ENCODE data around the gene MAGI1. TPM values are rescaled to one million over a fixed set of nuclear protein-coding genes. Genes with fewer than 3 reads are reported as not detected.

MAGI1 gene
- total and polyA plus RNA-seq, 2 experiments from 2014 or later, result 33.9 to 87.0 TPM

DNA sequence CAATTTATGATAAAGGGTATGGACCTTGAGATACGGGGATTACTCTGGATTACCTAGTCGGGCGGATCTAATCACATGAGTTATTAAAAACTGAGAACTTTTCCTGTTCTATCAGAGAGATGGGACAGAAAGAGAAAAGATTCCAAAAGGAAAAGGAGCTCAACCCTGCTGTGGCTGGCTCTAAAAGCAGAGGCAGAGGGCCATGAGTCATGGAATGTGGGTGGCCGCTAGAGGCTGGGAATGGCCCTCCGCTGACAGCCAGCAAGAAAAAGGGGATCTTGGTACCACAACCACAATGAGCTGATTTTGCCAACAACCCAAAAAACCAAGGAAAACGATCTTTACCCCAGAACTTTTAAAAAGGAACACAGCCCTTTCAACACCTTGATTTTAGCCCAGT lies 210.0 kb downstream of the MAGI1 start:
- Histone ChIP-seq H3K36me3 (no peaks in the 10 kb centered on the region), H3K4me1 (ENCODE audit: low read depth) (peaks cover 3% of the 10 kb centered on the region), H3K27ac (no peak overlapping the region), H3K27me3 (no peaks in the 10 kb centered on the region), H3K9me3 (ENCODE audit: low read depth) (no peaks in the 10 kb centered on the region), H3K4me3 (no peak overlapping the region)
- peak in 1 of 2 donors; percentile 47 for DNase-seq (ENCODE audit: low read depth in 1 of 2, low spot score in 1 of 2)
- peak; percentile 7 for TF ChIP-seq CTCF (IDR thresholded peaks at IDR 0.05; ENCODE audit: low read depth, low read length)

DNA sequence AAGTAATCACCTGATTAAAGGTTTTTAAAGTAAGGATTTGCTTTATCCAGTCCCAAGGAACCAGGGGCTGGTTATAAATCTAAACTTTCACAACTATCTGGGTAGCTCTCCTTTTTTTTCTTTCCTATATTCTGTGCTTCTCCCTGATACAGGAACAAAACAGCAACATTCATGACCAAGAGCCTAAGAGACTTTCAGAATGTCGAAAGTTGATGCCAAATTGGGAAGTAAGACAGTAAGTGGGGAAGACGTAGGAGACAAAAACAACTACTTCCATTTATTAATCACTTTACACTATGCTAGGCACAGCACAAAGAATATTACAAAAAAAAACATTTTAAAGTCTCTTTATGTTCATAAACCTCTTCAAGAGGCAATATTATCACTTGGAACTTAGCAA lies 211.6 kb downstream of the MAGI1 start:
- DNase-seq (ENCODE audit: low read depth in 1 of 2, low spot score in 1 of 2), result no peak
- no peaks in the 10 kb centered on the region for H3K36me3 ChIP-seq
- no peaks in the 10 kb centered on the region for H3K9me3 ChIP-seq (ENCODE audit: low read depth)
- no peak overlapping the region for H3K4me3 ChIP-seq
- no peaks in the 10 kb centered on the region for H3K4me1 ChIP-seq (ENCODE audit: low read depth)
- TF ChIP-seq CTCF (IDR thresholded peaks at IDR 0.05; ENCODE audit: low read depth, low read length), result no peak
- no peaks in the 10 kb centered on the region for H3K27me3 ChIP-seq
- no peak overlapping the region for H3K27ac ChIP-seq

GRCh38 chr3:65824166-65824565 lies 214.6 kb downstream of the MAGI1 start:
- Histone ChIP-seq H3K27ac (no peak overlapping the region), H3K9me3 (ENCODE audit: low read depth) (no peaks in the 10 kb centered on the region), H3K27me3 (no peaks in the 10 kb centered on the region), H3K4me1 (ENCODE audit: low read depth) (no peaks in the 10 kb centered on the region), H3K36me3 (no peaks in the 10 kb centered on the region), H3K4me3 (no peak overlapping the region)
- TF ChIP-seq CTCF (IDR thresholded peaks at IDR 0.05; ENCODE audit: low read depth, low read length), result no peak
- DNase-seq (ENCODE audit: low read depth in 1 of 2, low spot score in 1 of 2), result no peak

DNA sequence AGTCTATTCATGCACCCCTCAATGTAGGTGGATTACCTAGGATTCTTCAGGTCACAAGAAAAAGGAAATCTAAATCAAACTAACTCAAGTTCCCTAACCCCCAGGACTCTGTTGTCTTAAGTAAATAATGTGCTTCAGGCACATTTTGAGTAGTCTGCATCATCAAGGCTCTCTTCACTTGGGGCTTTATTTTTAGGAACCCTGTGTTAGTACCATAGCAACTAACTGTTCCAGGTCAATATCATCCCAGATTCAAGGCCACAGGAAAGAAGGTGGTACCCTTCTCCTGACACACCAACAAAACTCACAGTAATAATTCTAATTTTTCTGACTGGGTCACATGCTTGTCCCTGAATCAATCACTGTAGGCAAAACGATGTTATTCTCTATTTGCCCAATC lies 218.1 kb downstream of the MAGI1 start:
- no peak for TF ChIP-seq CTCF (IDR thresholded peaks at IDR 0.05; ENCODE audit: low read depth, low read length)
- DNase-seq (ENCODE audit: low read depth in 1 of 2, low spot score in 1 of 2), result no peak
- peaks cover 2% of the 10 kb centered on the region for H3K4me1 ChIP-seq (ENCODE audit: low read depth)
- no peak overlapping the region for H3K27ac ChIP-seq
- H3K27me3 ChIP-seq, result no peaks in the 10 kb centered on the region
- H3K4me3 ChIP-seq, result no peak overlapping the region
- no peaks in the 10 kb centered on the region for H3K9me3 ChIP-seq (ENCODE audit: low read depth)
- no peaks in the 10 kb centered on the region for H3K36me3 ChIP-seq

DNA sequence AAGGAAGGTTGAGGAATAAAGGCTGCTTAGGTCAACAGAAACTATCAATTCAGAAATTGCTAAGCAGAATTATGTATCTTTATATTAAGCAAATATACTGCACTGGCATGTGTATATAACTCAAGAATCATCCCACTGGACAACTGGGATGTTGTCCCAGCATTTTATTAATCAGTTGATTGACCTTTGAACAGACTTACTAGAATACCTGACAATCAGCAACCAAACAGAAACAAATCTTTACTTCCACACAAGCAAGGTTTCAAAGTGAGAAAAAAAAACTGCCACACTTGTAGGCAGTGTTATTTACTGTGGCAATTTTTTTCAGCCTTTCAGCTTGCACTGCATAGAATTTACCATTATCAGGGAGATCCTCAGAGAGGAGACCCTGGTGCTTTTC lies 218.8 kb downstream of the MAGI1 start:
- peaks cover 9% of the 10 kb centered on the region for H3K4me1 ChIP-seq (ENCODE audit: low read depth)

More for the DNA sequence above, 218.8 kb downstream of the MAGI1 start:
- DNase-seq (ENCODE audit: low read depth in 1 of 2, low spot score in 1 of 2), result no peak
- no peaks in the 10 kb centered on the region for H3K36me3 ChIP-seq
- TF ChIP-seq CTCF (IDR thresholded peaks at IDR 0.05; ENCODE audit: low read depth, low read length), result no peak
- no peak overlapping the region for H3K4me3 ChIP-seq
- H3K27me3 ChIP-seq, result no peaks in the 10 kb centered on the region
- no peak overlapping the region for H3K27ac ChIP-seq
- H3K9me3 ChIP-seq (ENCODE audit: low read depth), result no peaks in the 10 kb centered on the region
